HepG2 (cell line): ENCODE data around the gene POLA2. TPM values are rescaled to one million over a fixed set of nuclear protein-coding genes. Genes with fewer than 3 reads are reported as not detected.

ENCODE experiments used
- ADNP ChIP-seq: sonication (generic); formaldehyde crosslinking; IDR thresholded peaks from 2 replicates; pipeline ENCODE4 v1.4.0; 2020; ENCODE audit warnings: missing genetic modification reagents
- BHLHE40 ChIP-seq: IDR thresholded peaks from 2 replicates; pipeline ENCODE4 v1.6.1; 2011; ENCODE audit warnings: low read length, improper control_type of control experiment
- DNMT1 ChIP-seq: sonication (generic); formaldehyde crosslinking; IDR thresholded peaks from 2 replicates; pipeline ENCODE4 v1.5.1; 2020; ENCODE audit warnings: mild to moderate bottlenecking, missing genetic modification reagents
- DRAP1 ChIP-seq: IDR thresholded peaks from 2 replicates; pipeline ENCODE4 v1.6.1; 2016; ENCODE audit warnings: missing genetic modification reagents, missing compliant biosample characterization
- ERF ChIP-seq: IDR thresholded peaks from 2 replicates; pipeline ENCODE4 v1.6.1; 2018; ENCODE audit warnings: missing biosample characterization, missing genetic modification reagents
- NCOA5 ChIP-seq: sonication (generic); formaldehyde crosslinking; IDR thresholded peaks from 2 replicates; pipeline ENCODE4 v1.4.0; 2020; ENCODE audit warnings: missing genetic modification reagents
- NFRKB ChIP-seq: fragments of 450-650 bp; IDR thresholded peaks from 2 replicates; pipeline ENCODE4 v1.6.1; 2017
- RAD51 ChIP-seq: fragments of 450-650 bp; IDR thresholded peaks from 2 replicates; pipeline ENCODE4 v1.6.1; 2016; ENCODE audit warnings: borderline replicate concordance
- SIN3A ChIP-seq: IDR thresholded peaks from 2 replicates; pipeline ENCODE4 v1.6.1; 2011; ENCODE audit warnings: low read depth, mild to moderate bottlenecking, control low read depth, low read length, borderline replicate concordance
- ZBTB49 ChIP-seq: sonication (generic); formaldehyde crosslinking; IDR thresholded peaks from 2 replicates; pipeline ENCODE4 v1.4.0; 2020; ENCODE audit warnings: missing genetic modification reagents, borderline replicate concordance
- ZBTB7B ChIP-seq: sonication (generic); formaldehyde crosslinking; IDR thresholded peaks from 2 replicates; pipeline ENCODE4 v1.4.0; 2020; ENCODE audit warnings: missing genetic modification reagents
- ZBTB8A ChIP-seq: sonication (generic); formaldehyde crosslinking; IDR thresholded peaks from 2 replicates; pipeline ENCODE4 v1.4.0; 2020; ENCODE audit warnings: mild to moderate bottlenecking, low read depth, missing genetic modification reagents, borderline replicate concordance
- ZGPAT ChIP-seq: IDR thresholded peaks from 2 replicates; pipeline ENCODE4 v1.6.1; 2016; ENCODE audit warnings: mild to moderate bottlenecking
- ZMAT3 ChIP-seq: sonication (generic); formaldehyde crosslinking; conservative IDR thresholded peaks from 2 replicates; pipeline ENCODE4 v1.7.0; 2021; ENCODE audit warnings: missing genetic modification reagents
- ZMYM2 ChIP-seq: sonication (generic); formaldehyde crosslinking; IDR thresholded peaks from 2 replicates; pipeline ENCODE4 v1.8.0; 2022; ENCODE audit warnings: mild to moderate bottlenecking, missing genetic modification reagents
- ZNF333 ChIP-seq: sonication (generic); formaldehyde crosslinking; IDR thresholded peaks from 2 replicates; pipeline ENCODE4 v1.4.0; 2020; ENCODE audit warnings: mild to moderate bottlenecking, missing genetic modification reagents, borderline replicate concordance
- ZNF382 ChIP-seq: sonication (generic); formaldehyde crosslinking; IDR thresholded peaks from 2 replicates; pipeline ENCODE4 v1.5.0; 2020; ENCODE audit warnings: missing genetic modification reagents, mild to moderate bottlenecking, borderline replicate concordance
- ZNF720 ChIP-seq: sonication (generic); formaldehyde crosslinking; IDR thresholded peaks from 2 replicates; pipeline ENCODE4 v1.4.0; 2020; ENCODE audit warnings: missing genetic modification reagents
- polyA plus RNA-seq, 8 experiments: library from polyadenylated mRNA; depleted of rRNA in 3 of 8; stranded (reverse) in 7 of 8; unstranded in 1 of 8; fragments of >200 nt; fragmentation: Illumina TruSeq in 4 of 8; extraction: Trizol in 4 of 8; gene quantifications; 2 replicates each; pipeline versions ENCODE4 v1.2.1 to v1.2.3, GENCODE V29; 2011 to 2016; ENCODE audit warnings: low read depth in 4 of 8, missing spikeins in 1 of 8, mixed read lengths in 1 of 8; ENCODE audit not compliant: insufficient read depth in 1 of 8
- total RNA-seq, 5 experiments: library from RNA; depleted of rRNA; stranded (reverse); fragments of >200 nt; fragmentation: Illumina TruSeq; extraction: Trizol; gene quantifications; 2 replicates each; pipeline ENCODE4 v1.2.3, GENCODE V29; 2016; ENCODE audit warnings: low read depth in 1 of 5
- TF ChIP-seq, protein P1 (sequence below): sonication (generic); formaldehyde crosslinking; IDR thresholded peaks from 2 replicates; pipeline ENCODE4 v1.4.0; 2020; ENCODE audit warnings: mild to moderate bottlenecking, missing genetic modification reagents
- TF ChIP-seq, protein P2 (sequence below): sonication (generic); formaldehyde crosslinking; conservative IDR thresholded peaks from 2 replicates; pipeline ENCODE4 v1.4.0; 2020; ENCODE audit warnings: missing genetic modification reagents
- TF ChIP-seq, protein P3 (sequence below): sonication (generic); formaldehyde crosslinking; IDR thresholded peaks from 2 replicates; pipeline ENCODE4 v1.4.0; 2020; ENCODE audit warnings: missing genetic modification reagents; ENCODE audit errors: not compliant biosample characterization

The POLA2 gene
- total and polyA plus RNA-seq, 2 of the 13 experiments (the other 11 are each of a cell fraction or from before 2014, with no cell fraction given) = 9.7 to 15.6 TPM

DNA sequence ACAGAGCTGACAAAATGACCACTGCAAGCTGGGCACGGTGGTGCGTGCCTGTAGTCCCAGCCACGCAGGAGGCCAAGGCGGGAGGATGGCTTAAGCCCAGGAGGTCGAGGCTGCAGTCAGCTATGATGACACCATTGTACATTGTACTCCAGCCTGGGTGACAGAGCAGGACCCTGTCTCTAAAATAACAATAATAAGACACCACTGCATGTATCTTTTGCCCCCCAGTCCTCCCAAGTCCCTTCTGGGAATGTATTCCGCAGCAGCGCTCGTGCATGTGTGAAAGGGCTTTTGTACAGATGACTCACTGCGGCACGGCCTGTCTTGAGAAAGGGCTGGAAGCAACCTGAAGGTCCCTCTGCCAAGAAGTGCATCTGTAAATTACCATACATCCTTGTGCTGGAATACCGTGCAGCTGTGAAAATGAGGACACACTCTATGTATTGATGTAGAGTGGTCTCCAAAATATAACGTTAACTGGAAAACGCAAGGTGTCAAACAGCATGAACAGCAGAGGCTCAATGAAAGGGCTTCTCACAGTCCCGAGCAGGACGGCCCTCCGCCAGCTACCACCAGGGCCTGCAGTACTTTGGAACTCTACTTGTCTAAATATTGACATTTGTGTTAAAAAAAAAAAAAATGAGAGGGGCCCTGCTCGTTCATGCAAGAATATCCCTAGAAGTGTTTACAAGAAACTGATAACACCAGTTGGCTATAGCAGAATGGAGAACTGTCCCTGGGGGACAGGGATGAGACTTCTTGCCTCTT, 43.9 kb downstream of the POLA2 start (continued):
- TF ChIP-seq NFRKB (no peak), SIN3A (0 out of 2 replicates have a peak, but pooled peaks have one; percentile 25), ERF (CRISPR knock-in tag) (no peak), BHLHE40 (0 out of 2 replicates have a peak, but pooled peaks have one; percentile 8), DNMT1 (no peak), ZBTB8A (no peak), RAD51 (no peak), DRAP1 (CRISPR knock-in tag) (peak; percentile 40; the same call in 1 of the 2 replicates), ZMYM2 (CRISPR knock-in tag) (peak; percentile 88), NCOA5 (CRISPR knock-in tag) (no peak), ZGPAT (CRISPR knock-in tag) (peak; percentile 94), ZBTB49 (CRISPR knock-in tag) (no peak), ZNF333 (CRISPR knock-in tag) (no peak), ZNF720 (CRISPR knock-in tag) (no peak), ADNP (peak; percentile 70; the same call in 1 of the 2 replicates), ZNF382 (no peak), ZBTB7B (CRISPR knock-in tag) (peak; percentile 71; the same call in 1 of the 2 replicates), ZMAT3 (CRISPR knock-in tag) (no peak)
- TF ChIP-seq, protein P1, sequence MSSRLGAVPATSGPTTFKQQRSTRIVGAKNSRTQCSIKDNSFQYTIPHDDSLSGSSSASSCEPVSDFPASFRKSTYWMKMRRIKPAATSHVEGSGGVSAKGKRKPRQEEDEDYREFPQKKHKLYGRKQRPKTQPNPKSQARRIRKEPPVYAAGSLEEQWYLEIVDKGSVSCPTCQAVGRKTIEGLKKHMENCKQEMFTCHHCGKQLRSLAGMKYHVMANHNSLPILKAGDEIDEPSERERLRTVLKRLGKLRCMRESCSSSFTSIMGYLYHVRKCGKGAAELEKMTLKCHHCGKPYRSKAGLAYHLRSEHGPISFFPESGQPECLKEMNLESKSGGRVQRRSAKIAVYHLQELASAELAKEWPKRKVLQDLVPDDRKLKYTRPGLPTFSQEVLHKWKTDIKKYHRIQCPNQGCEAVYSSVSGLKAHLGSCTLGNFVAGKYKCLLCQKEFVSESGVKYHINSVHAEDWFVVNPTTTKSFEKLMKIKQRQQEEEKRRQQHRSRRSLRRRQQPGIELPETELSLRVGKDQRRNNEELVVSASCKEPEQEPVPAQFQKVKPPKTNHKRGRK (CRISPR knock-in tag) = no peak
- TF ChIP-seq, protein P2, sequence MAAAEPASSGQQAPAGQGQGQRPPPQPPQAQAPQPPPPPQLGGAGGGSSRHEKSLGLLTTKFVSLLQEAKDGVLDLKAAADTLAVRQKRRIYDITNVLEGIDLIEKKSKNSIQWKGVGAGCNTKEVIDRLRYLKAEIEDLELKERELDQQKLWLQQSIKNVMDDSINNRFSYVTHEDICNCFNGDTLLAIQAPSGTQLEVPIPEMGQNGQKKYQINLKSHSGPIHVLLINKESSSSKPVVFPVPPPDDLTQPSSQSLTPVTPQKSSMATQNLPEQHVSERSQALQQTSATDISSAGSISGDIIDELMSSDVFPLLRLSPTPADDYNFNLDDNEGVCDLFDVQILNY (CRISPR knock-in tag) = no peak
- TF ChIP-seq, protein P3, sequence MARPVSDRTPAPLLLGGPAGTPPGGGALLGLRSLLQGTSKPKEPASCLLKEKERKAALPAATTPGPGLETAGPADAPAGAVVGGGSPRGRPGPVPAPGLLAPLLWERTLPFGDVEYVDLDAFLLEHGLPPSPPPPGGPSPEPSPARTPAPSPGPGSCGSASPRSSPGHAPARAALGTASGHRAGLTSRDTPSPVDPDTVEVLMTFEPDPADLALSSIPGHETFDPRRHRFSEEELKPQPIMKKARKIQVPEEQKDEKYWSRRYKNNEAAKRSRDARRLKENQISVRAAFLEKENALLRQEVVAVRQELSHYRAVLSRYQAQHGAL = no peak
